ENCODE results near the gene FGF23. TPM values are rescaled to one million over a fixed set of nuclear protein-coding genes. Genes with fewer than 3 reads are reported as not detected.

FGF23 gene
- total RNA-seq, 6 experiments from 2014 or later = 0.33 to 41.0 (median 1.2) TPM; not detected in 1

- Histone ChIP-seq H3K4me1 (no peaks in the 10 kb centered on the region), H3K9me3 (no peaks in the 10 kb centered on the region), H3K27ac (no peak overlapping the region), H3K4me3 (no peak overlapping the region), H3K36me3 (no peaks in the 10 kb centered on the region), H3K27me3 (no peaks in the 10 kb centered on the region)
- WGBS (ENCODE audit: insufficient coverage, low coverage, low lambda C conversion rate, missing lambda C conversion rate) = 43% methylated on average over 2 of the region's 2 CpGs
- no peak for TF ChIP-seq POLR2A (IDR thresholded peaks at IDR 0.05)
- no peak for TF ChIP-seq CTCF (IDR thresholded peaks at IDR 0.05)
- DNase-seq (no peak), ATAC-seq (peak in 1 of 4 donors; percentile 24)
- intact Hi-C loops (cut with DNase I) = no loop called here
Measured at GRCh38 chr12:4388662-4389061, 9.2 kb upstream of the FGF23 start.

- H3K27me3 ChIP-seq = no peaks in the 10 kb centered on the region
- H3K4me3 ChIP-seq = no peak overlapping the region
- H3K36me3 ChIP-seq = no peaks in the 10 kb centered on the region
- DNase-seq = no peak
- TF ChIP-seq CTCF (IDR thresholded peaks at IDR 0.05) = no peak
- TF ChIP-seq POLR2A (IDR thresholded peaks at IDR 0.05) = no peak
- 33% methylated on average over 1 of the region's 1 CpG for WGBS (ENCODE audit: insufficient coverage, low coverage, low lambda C conversion rate, missing lambda C conversion rate)
- no peaks in the 10 kb centered on the region for H3K9me3 ChIP-seq
- ATAC-seq = no peak
- intact Hi-C loops (cut with DNase I) = no loop called here
- no peaks in the 10 kb centered on the region for H3K4me1 ChIP-seq
- no peak overlapping the region for H3K27ac ChIP-seq
Measured at GRCh38 chr12:4388032-4388431, 8.5 kb upstream of the FGF23 start.

GRCh38 chr12:4387607-4388006, 8.1 kb upstream of the FGF23 start:
- Histone ChIP-seq H3K4me1 (no peaks in the 10 kb centered on the region), H3K9me3 (no peaks in the 10 kb centered on the region), H3K4me3 (no peak overlapping the region), H3K27ac (no peak overlapping the region), H3K36me3 (no peaks in the 10 kb centered on the region), H3K27me3 (no peaks in the 10 kb centered on the region)
- 50% methylated on average over 5 of the region's 5 CpGs for WGBS (ENCODE audit: insufficient coverage, low coverage, low lambda C conversion rate, missing lambda C conversion rate)
- no peak for TF ChIP-seq CTCF (IDR thresholded peaks at IDR 0.05)
- TF ChIP-seq POLR2A (IDR thresholded peaks at IDR 0.05) = no peak
- no peak for DNase-seq
- intact Hi-C loops (cut with DNase I) = no loop called here
- no peak for ATAC-seq

GRCh38 chr12:4386801-4387200, 7.3 kb upstream of the FGF23 start:
- H3K36me3 ChIP-seq = no peaks in the 10 kb centered on the region
- no peak overlapping the region for H3K27ac ChIP-seq
- no peak for TF ChIP-seq CTCF (IDR thresholded peaks at IDR 0.05)
- TF ChIP-seq POLR2A (IDR thresholded peaks at IDR 0.05) = no peak
- H3K27me3 ChIP-seq = no peaks in the 10 kb centered on the region
- H3K4me1 ChIP-seq = no peaks in the 10 kb centered on the region
- ATAC-seq = no peak
- WGBS (ENCODE audit: insufficient coverage, low coverage, low lambda C conversion rate, missing lambda C conversion rate) = 66% methylated on average over 4 of the region's 4 CpGs
- no peak overlapping the region for H3K4me3 ChIP-seq
- H3K9me3 ChIP-seq = no peaks in the 10 kb centered on the region
- DNase-seq = no peak
- intact Hi-C loops (cut with DNase I) = no loop called here

- no peaks in the 10 kb centered on the region for H3K9me3 ChIP-seq
- WGBS (ENCODE audit: insufficient coverage, low coverage, low lambda C conversion rate, missing lambda C conversion rate) = 44% methylated on average over 4 of the region's 8 CpGs
- H3K4me1 ChIP-seq = no peaks in the 10 kb centered on the region
- no peak for DNase-seq
- H3K27me3 ChIP-seq = no peaks in the 10 kb centered on the region
- no peak overlapping the region for H3K4me3 ChIP-seq
- H3K27ac ChIP-seq = no peak overlapping the region
- intact Hi-C loops (cut with DNase I) = no loop called here
- no peak for TF ChIP-seq CTCF (IDR thresholded peaks at IDR 0.05)
- no peak for TF ChIP-seq POLR2A (IDR thresholded peaks at IDR 0.05)
- peak in 1 of 4 donors; percentile 27 for ATAC-seq
- no peaks in the 10 kb centered on the region for H3K36me3 ChIP-seq
Measured at GRCh38 chr12:4383304-4383865, 3.9 kb upstream of the FGF23 start.
